Neural cell (in vitro differentiated cells): ENCODE data around the gene STARD10.

Experiments
- CTCF ChIP-seq: fragments of 450-650 bp; IDR thresholded peaks from 2 replicates; pipeline ENCODE4 v1.5.1; 2014; ENCODE audit warnings: antibody characterized with exemption, mild to moderate bottlenecking, moderate library complexity; ENCODE audit not compliant: poor library complexity, severe bottlenecking
- EP300 ChIP-seq: fragments of 450-650 bp; conservative IDR thresholded peaks from 2 replicates; pipeline ENCODE4 v1.6.1; 2014; ENCODE audit warnings: antibody characterized with exemption, mild to moderate bottlenecking, moderate library complexity; ENCODE audit not compliant: poor library complexity, severe bottlenecking
- EZH2 ChIP-seq: fragments of 200-600, 300-800 bp; shearing (Covaris generic), sonication (generic); IDR thresholded peaks from 2 replicates; pipeline ENCODE4 v1.6.1; 2014; ENCODE audit warnings: antibody characterized with exemption, low read length, borderline replicate concordance, mild to moderate bottlenecking; ENCODE audit not compliant: insufficient read depth, poor library complexity, severe bottlenecking
- REST ChIP-seq: IDR thresholded peaks from 2 replicates; pipeline ENCODE4 v1.6.1; 2012; ENCODE audit warnings: borderline replicate concordance
- SMC3 ChIP-seq: fragments of 450-650 bp; conservative IDR thresholded peaks from 2 replicates; pipeline ENCODE4 v1.6.1; 2014; ENCODE audit warnings: antibody characterized with exemption, mild to moderate bottlenecking, moderate library complexity; ENCODE audit not compliant: poor library complexity
- TAF1 ChIP-seq: IDR thresholded peaks from 2 replicates; pipeline ENCODE4 v1.6.1; 2012; ENCODE audit warnings: low read depth

- TF ChIP-seq EP300: no peak
- no peak for TF ChIP-seq SMC3
- no peak for TF ChIP-seq CTCF
- no peak for TF ChIP-seq EZH2
- TF ChIP-seq TAF1: no peak
- no peak for TF ChIP-seq REST
Measured at GRCh38 chr11:72829884-72830533, 36.2 kb upstream of the STARD10 start.
